ENCODE data around the gene ERO1B.

ERO1B gene

DNA sequence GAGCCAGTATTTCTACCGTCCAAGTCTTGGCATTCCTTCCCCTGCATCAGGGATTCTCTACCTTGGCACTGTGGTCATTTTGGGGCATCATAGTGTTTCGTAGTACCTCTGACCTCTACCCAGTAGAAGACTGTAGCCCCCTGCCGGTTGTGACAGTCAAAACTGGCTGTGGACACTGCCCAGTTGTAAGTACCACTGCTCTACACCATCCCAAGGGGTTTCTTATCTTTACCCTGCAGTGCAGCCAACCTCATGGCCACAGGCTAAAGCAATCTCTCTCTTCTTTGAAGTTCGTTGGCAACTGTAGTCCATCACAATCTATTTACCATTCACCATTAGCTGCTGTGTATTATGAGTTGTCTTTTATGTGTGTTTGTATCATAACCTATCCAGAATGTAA is 29.3 kb upstream of the ERO1B start:
- peak; percentile 14 for TF ChIP-seq CTCF (IDR thresholded peaks at IDR 0.05; ENCODE audit: insufficient read depth, low read depth, low read length, missing control alignments)
- H3K4me3 ChIP-seq (ENCODE audit: low read depth, low read length): no peak overlapping the region
- DNase-seq (ENCODE audit: low read depth): peak; percentile 39

DNA sequence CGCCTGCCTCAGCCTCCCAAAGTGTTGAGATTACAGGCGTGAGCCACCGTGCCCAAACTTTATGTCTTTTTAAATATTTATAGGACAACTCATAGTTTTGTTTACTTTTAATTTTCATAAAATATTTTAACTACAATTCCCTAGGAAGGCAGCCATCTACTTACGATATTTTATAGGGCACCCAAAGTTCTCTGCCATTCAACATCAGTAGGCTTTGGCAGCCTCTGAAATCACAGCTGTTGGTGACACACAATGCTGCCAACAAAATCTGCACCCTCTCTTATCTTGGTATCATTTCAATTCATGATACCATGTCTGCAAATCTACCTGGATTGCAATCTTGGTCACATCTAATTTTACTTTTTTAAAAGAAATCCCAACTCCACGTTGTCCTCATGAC is 27.1 kb upstream of the ERO1B start:
- DNase-seq (ENCODE audit: low read depth): no peak
- no peak overlapping the region for H3K4me3 ChIP-seq (ENCODE audit: low read depth, low read length)
- no peak for TF ChIP-seq CTCF (IDR thresholded peaks at IDR 0.05; ENCODE audit: insufficient read depth, low read depth, low read length, missing control alignments)

DNA sequence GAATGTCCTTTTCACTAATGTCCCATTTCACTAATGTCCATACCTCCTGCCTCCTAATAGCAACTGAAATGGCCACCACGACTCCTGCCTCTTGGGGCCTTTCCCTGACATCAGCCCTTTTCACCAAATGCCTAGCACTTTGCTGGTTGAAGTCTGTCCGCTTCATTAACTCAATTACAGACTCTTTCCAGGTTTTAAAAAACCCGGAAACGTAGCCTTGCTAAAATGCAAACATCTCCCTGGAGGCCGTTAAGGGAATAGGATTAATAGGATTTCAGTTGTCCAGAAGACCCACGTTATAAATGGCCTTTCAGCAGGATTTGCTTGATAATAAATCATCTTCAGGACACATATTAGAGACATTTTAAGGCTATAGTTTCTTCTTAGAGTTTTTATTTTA is 25.7 kb upstream of the ERO1B start:
- DNase-seq (ENCODE audit: low read depth): no peak
- H3K4me3 ChIP-seq (ENCODE audit: low read depth, low read length): no peak overlapping the region
- no peak for TF ChIP-seq CTCF (IDR thresholded peaks at IDR 0.05; ENCODE audit: insufficient read depth, low read depth, low read length, missing control alignments)

DNA sequence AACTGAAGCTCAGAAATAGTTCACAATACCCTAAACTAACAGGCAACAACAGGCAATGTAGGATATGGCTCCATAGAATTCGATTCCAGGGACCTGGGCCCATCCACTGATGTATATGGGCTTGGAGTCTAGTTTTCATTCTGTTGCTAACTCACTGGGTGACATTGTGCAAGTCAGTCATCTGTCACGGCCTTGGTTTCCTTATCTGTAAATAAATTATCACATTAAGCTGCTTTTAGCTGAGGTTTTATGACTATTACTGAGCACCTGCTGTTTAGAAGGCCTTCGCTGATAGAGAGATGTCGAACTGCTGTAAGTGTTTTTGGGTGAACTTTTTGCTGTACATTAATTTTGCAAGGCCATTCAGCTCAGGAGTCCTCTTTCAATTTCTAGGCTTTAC is 22.9 kb upstream of the ERO1B start:
- H3K4me3 ChIP-seq (ENCODE audit: low read depth, low read length): no peak overlapping the region
- no peak for TF ChIP-seq CTCF (IDR thresholded peaks at IDR 0.05; ENCODE audit: insufficient read depth, low read depth, low read length, missing control alignments)
- DNase-seq (ENCODE audit: low read depth): no peak

- no peak overlapping the region for H3K4me3 ChIP-seq (ENCODE audit: low read depth, low read length)
- peak; percentile 77 for DNase-seq (ENCODE audit: low read depth)
- TF ChIP-seq CTCF (IDR thresholded peaks at IDR 0.05; ENCODE audit: insufficient read depth, low read depth, low read length, missing control alignments): peak; percentile 45
Measured at GRCh38 chr1:236303675-236304074, 21.9 kb upstream of the ERO1B start.

DNA sequence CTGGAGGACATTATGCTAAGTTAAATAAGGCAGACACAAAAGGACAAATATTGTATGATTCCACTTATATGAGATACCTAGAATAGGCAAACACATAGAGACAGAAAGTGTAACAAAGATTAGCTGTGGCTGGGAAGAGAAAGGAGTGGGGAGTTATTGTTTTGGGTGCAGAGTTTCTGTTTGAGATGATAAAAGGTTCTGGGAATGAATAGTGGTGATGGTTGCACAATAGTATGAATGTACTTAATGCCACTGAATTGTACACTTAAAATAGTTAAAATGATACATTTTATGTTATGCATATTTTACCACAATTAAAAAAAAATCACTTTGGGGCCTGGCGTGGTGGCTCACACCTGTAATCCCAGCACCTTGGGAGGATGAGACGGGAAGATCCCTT is 21.2 kb upstream of the ERO1B start:
- no peak for TF ChIP-seq CTCF (IDR thresholded peaks at IDR 0.05; ENCODE audit: insufficient read depth, low read depth, low read length, missing control alignments)

GRCh38 chr1:236301958-236302335 is 20.2 kb upstream of the ERO1B start:
- TF ChIP-seq CTCF (IDR thresholded peaks at IDR 0.05; ENCODE audit: insufficient read depth, low read depth, low read length, missing control alignments): no peak
- H3K4me3 ChIP-seq (ENCODE audit: low read depth, low read length): no peak overlapping the region
- DNase-seq (ENCODE audit: low read depth): no peak

More for the DNA sequence above, 21.2 kb upstream of the ERO1B start:
- peak; percentile 25 for DNase-seq (ENCODE audit: low read depth)
- H3K4me3 ChIP-seq (ENCODE audit: low read depth, low read length): no peak overlapping the region

Data from GM12865 (cell line).